Neural cell (in vitro differentiated cells): ENCODE results near the gene UBXN6. TPM values are rescaled to one million over a fixed set of nuclear protein-coding genes. Genes with fewer than 3 reads are reported as not detected.

Experiments
- H2AFZ ChIP-seq: fragments of 200-600, 300-800 bp; sonication (generic), shearing (Covaris generic); 2 replicates; pipeline ENCODE4 v1.6.0; 2014; ENCODE audit warnings: low read depth, mild to moderate bottlenecking, antibody characterized with exemption, low read length, moderate library complexity
- H3F3A ChIP-seq: fragments of 200-600 bp; shearing (Covaris generic); 2 replicates; pipeline ENCODE4 v1.6.1; 2016; ENCODE audit warnings: mild to moderate bottlenecking, moderate library complexity, mixed read lengths, antibody characterized with exemption, low read length; ENCODE audit not compliant: insufficient read depth, poor library complexity, severe bottlenecking
- H3K27ac ChIP-seq: fragments of 200-600, 300-800 bp; sonication (generic), shearing (Covaris generic); 2 replicates; pipeline ENCODE4 v1.5.1; 2014; ENCODE audit warnings: mild to moderate bottlenecking, low read length, moderate library complexity
- H3K27me3 ChIP-seq: fragments of 300-800, 200-600 bp; sonication (generic), shearing (Covaris generic); 2 replicates; pipeline ENCODE4 v1.6.0; 2014; ENCODE audit warnings: mild to moderate bottlenecking, low read depth, low read length, moderate library complexity; ENCODE audit not compliant: insufficient read depth
- H3K36me3 ChIP-seq: fragments of 300-800, 200-600 bp; sonication (generic), shearing (Covaris generic); 2 replicates; pipeline ENCODE4 v1.5.1; 2014; ENCODE audit warnings: mild to moderate bottlenecking, antibody characterized with exemption, low read length, moderate library complexity; ENCODE audit not compliant: insufficient read depth
- H3K4me2 ChIP-seq: fragments of 300-800, 200-600 bp; sonication (generic), shearing (Covaris generic); 2 replicates; pipeline ENCODE4 v1.6.0; 2014; ENCODE audit warnings: mild to moderate bottlenecking, low read length
- H3K4me3 ChIP-seq: fragments of 300-800, 200-600 bp; sonication (generic), shearing (Covaris generic); 2 replicates; pipeline ENCODE4 v1.5.1; 2014; ENCODE audit warnings: mild to moderate bottlenecking, low read length, moderate library complexity
- H3K79me2 ChIP-seq: fragments of 200-600 bp; shearing (Covaris generic); replicated peaks from 2 replicates; pipeline ENCODE4 v1.6.0; 2014; ENCODE audit warnings: mild to moderate bottlenecking, low read length, moderate library complexity; ENCODE audit not compliant: insufficient read depth
- H3K9ac ChIP-seq: fragments of 300-800, 200-600 bp; sonication (generic), shearing (Covaris generic); 2 replicates; pipeline ENCODE4 v1.6.1; 2016; ENCODE audit warnings: mild to moderate bottlenecking, low read length, mixed read lengths
- H3K9me2 ChIP-seq: fragments of 200-600 bp; shearing (Covaris generic); 2 replicates; pipeline ENCODE4 v1.6.1; 2016; ENCODE audit warnings: mild to moderate bottlenecking, low read length, mixed read lengths; ENCODE audit not compliant: insufficient read depth
- H3K9me3 ChIP-seq: fragments of 200-600, 300-800 bp; sonication (generic), shearing (Covaris generic); 2 replicates; pipeline ENCODE4 v1.6.1; 2016; ENCODE audit warnings: mild to moderate bottlenecking, mixed run types, low read length, moderate library complexity, mixed read lengths
- H4K20me1 ChIP-seq: fragments of 200-600 bp; shearing (Covaris generic); 2 replicates; pipeline ENCODE4 v1.6.1; 2016; ENCODE audit warnings: mild to moderate bottlenecking, mixed run types; ENCODE audit not compliant: insufficient read depth
- CTCF ChIP-seq: fragments of 450-650 bp; IDR thresholded peaks from 2 replicates; pipeline ENCODE4 v1.5.1; 2014; ENCODE audit warnings: antibody characterized with exemption, mild to moderate bottlenecking, moderate library complexity; ENCODE audit not compliant: poor library complexity, severe bottlenecking
- EP300 ChIP-seq: fragments of 450-650 bp; conservative IDR thresholded peaks from 2 replicates; pipeline ENCODE4 v1.6.1; 2014; ENCODE audit warnings: antibody characterized with exemption, mild to moderate bottlenecking, moderate library complexity; ENCODE audit not compliant: poor library complexity, severe bottlenecking
- EZH2 ChIP-seq: fragments of 200-600, 300-800 bp; shearing (Covaris generic), sonication (generic); IDR thresholded peaks from 2 replicates; pipeline ENCODE4 v1.6.1; 2014; ENCODE audit warnings: antibody characterized with exemption, low read length, borderline replicate concordance, mild to moderate bottlenecking; ENCODE audit not compliant: insufficient read depth, poor library complexity, severe bottlenecking
- MXI1 ChIP-seq: fragments of 450-650 bp; conservative IDR thresholded peaks from 2 replicates; pipeline ENCODE4 v1.6.1; 2014; ENCODE audit warnings: antibody characterized with exemption, mild to moderate bottlenecking; ENCODE audit not compliant: poor library complexity, severe bottlenecking
- POLR2AphosphoS5 ChIP-seq: IDR thresholded peaks from 2 replicates; pipeline ENCODE4 v1.6.1; 2012
- RAD21 ChIP-seq: fragments of 450-650 bp; conservative IDR thresholded peaks from 2 replicates; pipeline ENCODE4 v1.6.1; 2014; ENCODE audit warnings: antibody characterized with exemption, mild to moderate bottlenecking, moderate library complexity
- SMC3 ChIP-seq: fragments of 450-650 bp; conservative IDR thresholded peaks from 2 replicates; pipeline ENCODE4 v1.6.1; 2014; ENCODE audit warnings: antibody characterized with exemption, mild to moderate bottlenecking, moderate library complexity; ENCODE audit not compliant: poor library complexity
- TAF1 ChIP-seq: IDR thresholded peaks from 2 replicates; pipeline ENCODE4 v1.6.1; 2012; ENCODE audit warnings: low read depth
- polyA plus RNA-seq: library from polyadenylated mRNA; depleted of rRNA; stranded (reverse); fragments of >200 nt; gene quantifications from 2 replicates; pipeline ENCODE4 v1.2.3, GENCODE V29; 2014
- TF ChIP-seq, protein P1 (sequence below): IDR thresholded peaks from 2 replicates; pipeline ENCODE4 v1.6.1; 2012; ENCODE audit warnings: borderline replicate concordance

Gene UBXN6
- polyA plus RNA-seq, 1 donor from 2014 or later = 102 TPM

- no peaks in the 10 kb centered on the region for H4K20me1 ChIP-seq
- H3K9ac ChIP-seq = peak overlapping the region; percentile 64
- H3K79me2 ChIP-seq = peaks cover 22% of the 10 kb centered on the region
- TF ChIP-seq EZH2 (no peak), EP300 (no peak), POLR2AphosphoS5 (peak; percentile 76)
- TF ChIP-seq, protein P1, sequence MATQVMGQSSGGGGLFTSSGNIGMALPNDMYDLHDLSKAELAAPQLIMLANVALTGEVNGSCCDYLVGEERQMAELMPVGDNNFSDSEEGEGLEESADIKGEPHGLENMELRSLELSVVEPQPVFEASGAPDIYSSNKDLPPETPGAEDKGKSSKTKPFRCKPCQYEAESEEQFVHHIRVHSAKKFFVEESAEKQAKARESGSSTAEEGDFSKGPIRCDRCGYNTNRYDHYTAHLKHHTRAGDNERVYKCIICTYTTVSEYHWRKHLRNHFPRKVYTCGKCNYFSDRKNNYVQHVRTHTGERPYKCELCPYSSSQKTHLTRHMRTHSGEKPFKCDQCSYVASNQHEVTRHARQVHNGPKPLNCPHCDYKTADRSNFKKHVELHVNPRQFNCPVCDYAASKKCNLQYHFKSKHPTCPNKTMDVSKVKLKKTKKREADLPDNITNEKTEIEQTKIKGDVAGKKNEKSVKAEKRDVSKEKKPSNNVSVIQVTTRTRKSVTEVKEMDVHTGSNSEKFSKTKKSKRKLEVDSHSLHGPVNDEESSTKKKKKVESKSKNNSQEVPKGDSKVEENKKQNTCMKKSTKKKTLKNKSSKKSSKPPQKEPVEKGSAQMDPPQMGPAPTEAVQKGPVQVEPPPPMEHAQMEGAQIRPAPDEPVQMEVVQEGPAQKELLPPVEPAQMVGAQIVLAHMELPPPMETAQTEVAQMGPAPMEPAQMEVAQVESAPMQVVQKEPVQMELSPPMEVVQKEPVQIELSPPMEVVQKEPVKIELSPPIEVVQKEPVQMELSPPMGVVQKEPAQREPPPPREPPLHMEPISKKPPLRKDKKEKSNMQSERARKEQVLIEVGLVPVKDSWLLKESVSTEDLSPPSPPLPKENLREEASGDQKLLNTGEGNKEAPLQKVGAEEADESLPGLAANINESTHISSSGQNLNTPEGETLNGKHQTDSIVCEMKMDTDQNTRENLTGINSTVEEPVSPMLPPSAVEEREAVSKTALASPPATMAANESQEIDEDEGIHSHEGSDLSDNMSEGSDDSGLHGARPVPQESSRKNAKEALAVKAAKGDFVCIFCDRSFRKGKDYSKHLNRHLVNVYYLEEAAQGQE = no peak
- no peaks in the 10 kb centered on the region for H3K36me3 ChIP-seq
- H3K4me3 ChIP-seq = peak overlapping the region; percentile 88
- H3F3A ChIP-seq = peaks cover 3% of the 10 kb centered on the region
- no peaks in the 10 kb centered on the region for H3K27me3 ChIP-seq
- no peaks in the 10 kb centered on the region for H3K9me3 ChIP-seq
- peak overlapping the region; percentile 54 for H2AFZ ChIP-seq
- H3K9me2 ChIP-seq = no peaks in the 10 kb centered on the region
- H3K27ac ChIP-seq = peak overlapping the region; percentile 84
- H3K4me2 ChIP-seq = peak overlapping the region; percentile 35
Observed at GRCh38 chr19:4471403-4472173, 14.0 kb upstream of the UBXN6 start.

- Histone ChIP-seq H3K79me2 (peaks cover 5% of the 10 kb centered on the region), H3K27me3 (no peaks in the 10 kb centered on the region)
Observed at GRCh38 chr19:4467835-4468234, 10.2 kb upstream of the UBXN6 start.

More at GRCh38 chr19:4467835-4468234, 10.2 kb upstream of the UBXN6 start:
- no peaks in the 10 kb centered on the region for H3K9me2 ChIP-seq
- H3K4me3 ChIP-seq = no peak overlapping the region
- H3K9me3 ChIP-seq = no peaks in the 10 kb centered on the region
- H3K9ac ChIP-seq = no peak overlapping the region
- H3K27ac ChIP-seq = no peak overlapping the region
- no peaks in the 10 kb centered on the region for H4K20me1 ChIP-seq
- TF ChIP-seq MXI1 (no peak), POLR2AphosphoS5 (no peak), RAD21 (no peak), EZH2 (no peak), CTCF (no peak), SMC3 (no peak), TAF1 (no peak)
- TF ChIP-seq, protein P1 = no peak
- H3K4me2 ChIP-seq = no peak overlapping the region
- no peak overlapping the region for H2AFZ ChIP-seq
- H3K36me3 ChIP-seq = no peaks in the 10 kb centered on the region
- peaks cover 3% of the 10 kb centered on the region for H3F3A ChIP-seq
